Peyer's patch (tissue), 4 donors: Measurements from ENCODE around the gene SPAG7. TPM values are rescaled to one million over a fixed set of nuclear protein-coding genes. Genes with fewer than 3 reads are reported as not detected.

ENCODE experiments used
- DNase-seq, 3 donors: peaks; one replicate each; pipeline ENCODE4 v3.0.0-alpha.2; 2017 to 2019
- H3K27ac ChIP-seq, 4 donors: fragments of 200-600 bp; sonication (generic); one replicate each; pipeline ENCODE4 v1.5.1; 2016 to 2019
- H3K27me3 ChIP-seq, 2 donors: fragments of 200-600 bp; sonication (generic); one replicate each; pipeline ENCODE4 v1.5.1; 2019
- H3K36me3 ChIP-seq, 3 donors: fragments of 200-600 bp; sonication (generic); one replicate each; pipeline ENCODE4 v1.5.1; 2016 to 2019
- H3K4me1 ChIP-seq, 4 donors: fragments of 200-600 bp; sonication (generic); one replicate each; pipeline ENCODE4 v1.5.1; 2016 to 2019
- H3K4me3 ChIP-seq, 4 donors: fragments of 200-600 bp; sonication (generic); 1 replicate in 3 of 4; 2 replicates in 1 of 4; pipeline ENCODE4 v1.5.1; 2016 to 2019; ENCODE audit warnings: mild to moderate bottlenecking in 1 of 4
- H3K9me3 ChIP-seq, 4 donors: fragments of 200-600 bp; sonication (generic); one replicate each; pipeline ENCODE4 v1.5.1; 2016 to 2019; ENCODE audit warnings: mild to moderate bottlenecking in 1 of 4
- CTCF ChIP-seq, 6 experiments: fragments of 450-650 bp in 4 of 6; fragments of 200-600 bp in 2 of 6; sonication (generic) in 1 of 6; IDR thresholded peaks; one replicate each; pipeline ENCODE4 v1.5.1; 2017 to 2019; ENCODE audit warnings: antibody characterized with exemption in 6 of 6, mild to moderate bottlenecking in 3 of 6, moderate library complexity in 1 of 6
- POLR2A ChIP-seq, 2 donors: fragments of 450-650 bp; IDR thresholded peaks; one replicate each; pipeline ENCODE4 v1.5.1; 2017; ENCODE audit warnings: antibody characterized with exemption in 2 of 2, mild to moderate bottlenecking in 2 of 2, moderate library complexity in 2 of 2
- total RNA-seq, 4 donors: library from RNA; depleted of rRNA; stranded (reverse); fragments of >200 nt; gene quantifications; one replicate each; pipeline ENCODE4 v1.1.0, GENCODE V29; 2016

Gene SPAG7
- total RNA-seq, 4 donors from 2014 or later: 34.2 to 85.0 (median 48.9) TPM

- peaks cover 0 to 76% (median 0%) of the 10 kb centered on the region in 3 donors for H3K36me3 ChIP-seq
- H3K27me3 ChIP-seq: no peaks in the 10 kb centered on the region
- no peaks in the 10 kb centered on the region for H3K9me3 ChIP-seq
- no peak overlapping the region for H3K4me3 ChIP-seq
- H3K4me1 ChIP-seq: peaks cover 0 to 11% (median 2%) of the 10 kb centered on the region in 4 donors
- peak; percentile 71 to 89 (median 85) for TF ChIP-seq CTCF (IDR thresholded peaks at IDR 0.05)
- TF ChIP-seq POLR2A (IDR thresholded peaks at IDR 0.05): no peak
- peak overlapping the region in 1 of 4 donors; percentile 11 for H3K27ac ChIP-seq
- DNase-seq: peak in 1 of 3 donors; percentile 35
Measured at GRCh38 chr17:4980644-4981216, 13.1 kb upstream of the SPAG7 start.

DNA sequence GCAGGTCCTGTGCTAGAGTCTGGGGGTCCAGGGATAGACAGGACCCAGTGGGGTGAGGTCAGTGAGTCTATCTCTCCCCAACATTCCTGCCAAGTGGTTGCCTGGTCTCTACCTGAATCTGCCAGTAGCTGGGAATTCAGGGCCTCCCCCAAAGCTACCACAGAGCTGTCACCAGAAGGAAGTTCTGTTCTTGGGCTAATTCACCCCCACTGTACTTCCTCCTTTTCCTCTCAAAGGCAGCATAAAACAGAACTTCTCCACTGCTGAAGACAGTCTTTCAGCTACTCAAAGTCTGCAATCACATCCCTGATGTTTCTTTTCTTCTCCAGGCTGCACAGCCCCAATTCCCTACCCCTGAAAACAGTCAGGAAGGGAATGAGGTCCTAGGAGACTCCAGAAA lies 11.1 kb upstream of the SPAG7 start:
- Histone ChIP-seq H3K9me3 (no peaks in the 10 kb centered on the region), H3K27ac (peak overlapping the region in 1 of 4 donors; percentile 36), H3K4me1 (peaks cover 0 to 10% (median 2%) of the 10 kb centered on the region in 4 donors), H3K27me3 (no peaks in the 10 kb centered on the region), H3K4me3 (no peak overlapping the region), H3K36me3 (peaks cover 0 to 74% (median 0%) of the 10 kb centered on the region in 3 donors)
- no peak for TF ChIP-seq POLR2A (IDR thresholded peaks at IDR 0.05)
- no peak for TF ChIP-seq CTCF (IDR thresholded peaks at IDR 0.05)
- no peak for DNase-seq

- no peak overlapping the region for H3K27ac ChIP-seq
- no peak for TF ChIP-seq CTCF (IDR thresholded peaks at IDR 0.05)
- TF ChIP-seq POLR2A (IDR thresholded peaks at IDR 0.05): no peak
- no peaks in the 10 kb centered on the region for H3K27me3 ChIP-seq
- peaks cover 0 to 11% (median 0%) of the 10 kb centered on the region in 4 donors for H3K4me1 ChIP-seq
- H3K9me3 ChIP-seq: no peaks in the 10 kb centered on the region
- H3K4me3 ChIP-seq: no peak overlapping the region
- no peak for DNase-seq
- H3K36me3 ChIP-seq: peaks cover 0 to 70% (median 0%) of the 10 kb centered on the region in 3 donors
Measured at GRCh38 chr17:4974115-4974670, 6.6 kb upstream of the SPAG7 start.

GRCh38 chr17:4973256-4974114 lies 5.9 kb upstream of the SPAG7 start:
- H3K36me3 ChIP-seq: peaks cover 0 to 62% (median 0%) of the 10 kb centered on the region in 3 donors

More at GRCh38 chr17:4973256-4974114, 5.9 kb upstream of the SPAG7 start:
- no peak overlapping the region for H3K27ac ChIP-seq
- TF ChIP-seq CTCF (IDR thresholded peaks at IDR 0.05): no peak
- TF ChIP-seq POLR2A (IDR thresholded peaks at IDR 0.05): no peak
- H3K27me3 ChIP-seq: no peaks in the 10 kb centered on the region
- no peak for DNase-seq
- H3K9me3 ChIP-seq: no peaks in the 10 kb centered on the region
- no peak overlapping the region for H3K4me3 ChIP-seq
- peaks cover 0 to 18% (median 5%) of the 10 kb centered on the region in 4 donors for H3K4me1 ChIP-seq
